GM12864 (cell line): ENCODE results near the gene SEZ6L.

ENCODE experiments used
- DNase-seq: peaks from one replicate; pipeline ENCODE4 v3.0.0-alpha.2; 2011; ENCODE audit warnings: low read depth
- H3K4me3 ChIP-seq: 2 replicates; pipeline ENCODE4 v1.5.1; 2011; ENCODE audit warnings: mild to moderate bottlenecking, low read depth, low read length, control low read depth
- TF ChIP-seq, protein P1 (sequence below): IDR thresholded peaks from 2 replicates; pipeline ENCODE4 v1.5.1; 2011; ENCODE audit warnings: low read depth, mild to moderate bottlenecking, moderate library complexity, low read length, control low read depth, inconsistent platforms; ENCODE audit errors: missing control alignments

The SEZ6L gene

DNA sequence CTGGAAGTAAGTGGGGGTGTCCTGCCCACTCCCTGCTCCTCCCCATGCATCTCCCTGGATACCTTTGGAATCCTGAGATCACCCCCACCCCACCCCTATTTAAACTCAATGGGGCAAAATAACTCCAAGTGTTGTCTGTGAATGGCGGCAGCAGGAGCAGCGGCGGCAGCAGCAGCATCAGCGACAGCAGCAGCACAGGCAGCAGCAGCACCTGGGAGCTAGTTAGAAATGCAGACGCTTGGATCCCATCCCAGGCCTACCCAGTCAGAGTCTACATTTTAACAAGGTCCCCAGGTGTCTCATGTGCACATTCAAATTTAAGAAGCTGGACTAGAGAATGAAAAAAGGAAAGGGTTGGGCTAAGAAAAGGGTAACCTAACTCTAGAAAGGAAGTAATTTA is 82.6 kb downstream of the SEZ6L start:
- no peak overlapping the region for H3K4me3 ChIP-seq
- DNase-seq = no peak
- TF ChIP-seq, protein P1, sequence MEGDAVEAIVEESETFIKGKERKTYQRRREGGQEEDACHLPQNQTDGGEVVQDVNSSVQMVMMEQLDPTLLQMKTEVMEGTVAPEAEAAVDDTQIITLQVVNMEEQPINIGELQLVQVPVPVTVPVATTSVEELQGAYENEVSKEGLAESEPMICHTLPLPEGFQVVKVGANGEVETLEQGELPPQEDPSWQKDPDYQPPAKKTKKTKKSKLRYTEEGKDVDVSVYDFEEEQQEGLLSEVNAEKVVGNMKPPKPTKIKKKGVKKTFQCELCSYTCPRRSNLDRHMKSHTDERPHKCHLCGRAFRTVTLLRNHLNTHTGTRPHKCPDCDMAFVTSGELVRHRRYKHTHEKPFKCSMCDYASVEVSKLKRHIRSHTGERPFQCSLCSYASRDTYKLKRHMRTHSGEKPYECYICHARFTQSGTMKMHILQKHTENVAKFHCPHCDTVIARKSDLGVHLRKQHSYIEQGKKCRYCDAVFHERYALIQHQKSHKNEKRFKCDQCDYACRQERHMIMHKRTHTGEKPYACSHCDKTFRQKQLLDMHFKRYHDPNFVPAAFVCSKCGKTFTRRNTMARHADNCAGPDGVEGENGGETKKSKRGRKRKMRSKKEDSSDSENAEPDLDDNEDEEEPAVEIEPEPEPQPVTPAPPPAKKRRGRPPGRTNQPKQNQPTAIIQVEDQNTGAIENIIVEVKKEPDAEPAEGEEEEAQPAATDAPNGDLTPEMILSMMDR = no peak

DNA sequence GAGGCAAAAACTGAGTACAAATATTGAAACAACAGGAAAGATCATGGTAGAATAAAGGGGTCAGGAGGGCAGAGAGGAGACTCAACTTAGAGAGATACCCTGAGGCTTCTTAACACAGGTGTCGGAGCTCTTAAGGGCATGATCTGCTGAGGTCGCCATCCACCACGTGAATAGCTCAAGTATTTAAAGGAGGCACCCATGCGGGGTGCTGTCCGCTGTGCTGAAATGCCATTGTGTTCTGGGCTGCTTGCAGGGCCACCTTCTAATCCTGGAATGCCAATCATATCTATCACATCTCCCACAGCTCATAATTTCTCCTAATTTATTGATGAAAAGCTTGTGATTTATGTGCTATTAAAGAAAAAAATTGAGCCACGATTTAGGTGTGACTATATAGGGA is 90.2 kb downstream of the SEZ6L start:
- no peak for DNase-seq
- H3K4me3 ChIP-seq = no peak overlapping the region
- TF ChIP-seq, protein P1 = no peak

DNA sequence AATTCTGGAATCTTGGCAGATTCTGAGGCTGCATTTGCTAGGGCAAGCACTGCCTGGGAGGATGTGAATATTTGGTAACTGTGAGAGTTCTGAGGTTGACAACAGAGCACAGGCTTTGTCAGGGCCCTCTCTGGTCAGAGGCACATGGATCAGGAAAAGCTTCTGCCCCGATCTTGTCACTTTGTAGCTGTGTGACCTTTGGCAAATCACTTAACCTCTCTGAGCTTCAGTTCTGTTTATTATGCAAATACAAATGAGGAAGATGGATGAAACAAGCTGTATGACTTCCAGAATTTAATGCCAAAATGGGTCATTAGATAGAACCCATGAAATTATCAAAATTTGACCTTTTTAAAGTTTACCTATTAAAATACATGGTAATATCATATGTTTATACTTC is 94.9 kb downstream of the SEZ6L start:
- TF ChIP-seq, protein P1 = no peak
- DNase-seq = no peak
- H3K4me3 ChIP-seq = no peak overlapping the region

DNA sequence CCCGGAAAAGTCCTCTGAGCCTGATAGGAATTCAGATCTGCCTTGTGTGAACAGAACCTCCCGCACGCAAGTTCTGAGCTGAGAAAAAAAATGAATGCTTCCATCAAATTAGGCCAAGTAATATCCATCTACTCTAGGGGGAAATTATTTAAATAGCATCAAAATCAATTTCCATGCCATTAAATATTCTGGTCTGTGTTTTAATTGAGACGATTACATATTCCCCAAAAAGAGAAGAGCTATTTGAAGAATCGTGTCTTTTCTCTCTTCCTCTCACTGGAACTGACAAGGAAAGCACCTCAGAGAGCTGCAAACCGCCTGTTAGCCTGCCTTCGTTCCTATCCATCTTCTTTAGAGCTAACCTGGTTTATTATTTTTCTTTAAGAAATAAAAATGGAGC is 96.0 kb downstream of the SEZ6L start:
- H3K4me3 ChIP-seq = no peak overlapping the region
- TF ChIP-seq, protein P1 = no peak
- DNase-seq = no peak

DNA sequence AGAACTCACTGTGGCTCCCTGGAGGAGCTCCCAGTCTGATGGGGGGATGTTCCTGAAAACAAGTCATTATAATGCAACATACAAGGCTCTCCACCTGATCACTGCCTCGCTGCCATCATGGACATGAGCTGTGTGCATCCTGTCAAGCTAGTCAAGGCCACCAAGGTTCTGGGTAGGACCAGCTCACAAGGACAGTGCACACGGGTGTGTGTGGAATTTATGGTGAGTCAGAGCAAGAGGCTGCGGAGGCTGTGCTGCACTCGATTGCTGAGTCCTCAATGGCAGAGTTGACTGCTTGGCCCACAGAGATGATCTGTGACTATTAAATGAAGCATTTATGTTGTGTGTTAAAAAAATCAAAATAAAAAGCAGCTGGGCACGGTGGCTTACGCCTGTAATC is 96.6 kb downstream of the SEZ6L start:
- TF ChIP-seq, protein P1 = no peak
- H3K4me3 ChIP-seq = no peak overlapping the region
- no peak for DNase-seq

DNA sequence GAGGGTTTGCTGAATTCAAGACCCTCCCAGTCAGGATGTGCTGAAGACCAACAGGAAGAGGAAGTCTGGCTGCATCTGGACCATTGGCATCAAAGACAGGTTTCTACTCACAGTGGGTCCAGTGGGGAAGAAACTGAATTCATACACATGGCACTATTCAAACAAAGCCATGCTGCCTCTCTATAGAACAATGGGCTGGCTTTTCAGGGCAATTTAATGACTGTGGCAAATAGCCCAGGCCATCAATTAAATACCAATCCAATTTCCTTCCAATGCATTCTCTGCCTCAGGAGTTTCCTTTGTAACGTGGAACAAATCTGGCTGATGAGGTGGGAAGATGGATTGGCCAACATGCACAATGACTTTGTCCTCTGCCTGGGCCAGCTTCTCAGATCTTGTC is 98.6 kb downstream of the SEZ6L start:
- no peak for DNase-seq
- H3K4me3 ChIP-seq = no peak overlapping the region
- TF ChIP-seq, protein P1 = no peak

DNA sequence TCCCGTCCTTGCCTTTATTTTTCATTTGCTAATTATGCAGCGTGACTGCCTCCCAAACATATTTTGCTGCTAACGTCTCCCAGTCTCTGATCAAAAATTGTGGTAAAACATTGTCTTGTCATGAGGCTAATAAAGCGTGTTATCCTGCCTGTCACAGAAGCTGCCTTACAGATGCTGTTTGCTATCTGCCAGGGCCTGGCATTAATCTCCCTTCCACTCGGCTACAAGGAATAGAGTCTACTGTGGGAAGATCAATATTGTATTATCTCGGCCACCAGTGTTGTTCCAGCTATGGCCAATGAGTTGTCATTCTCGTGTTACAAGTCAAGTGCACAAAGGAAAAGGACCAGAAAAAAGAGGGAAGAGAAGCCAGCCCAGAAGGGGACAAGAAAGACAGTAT is 100.3 kb downstream of the SEZ6L start:
- H3K4me3 ChIP-seq = no peak overlapping the region
- TF ChIP-seq, protein P1 = no peak
- no peak for DNase-seq
